Body of pancreas (tissue), 4 donors: ENCODE data around the gene SLC4A7.

ENCODE experiments used
- CTCF ChIP-seq, 7 experiments: fragments of 450-650 bp in 4 of 7; fragments of 200-600 bp in 3 of 7; sonication (generic) in 3 of 7; IDR thresholded peaks; one replicate each; pipeline ENCODE4 v1.5.1; 2016 to 2019; ENCODE audit warnings: antibody characterized with exemption in 7 of 7
- POLR2A ChIP-seq, 3 donors: fragments of 450-650 bp; IDR thresholded peaks; one replicate each; pipeline ENCODE4 v1.6.1; 2016; ENCODE audit warnings: antibody characterized with exemption in 3 of 3, mild to moderate bottlenecking in 2 of 3

- TF ChIP-seq CTCF (IDR thresholded peaks at IDR 0.05) = no peak
- no peak for TF ChIP-seq POLR2A (IDR thresholded peaks at IDR 0.05)
Observed at GRCh38 chr3:27464646-27465045, 19.5 kb downstream of the SLC4A7 start.
